ENCODE data around the gene ADAMTS16.

Gene ADAMTS16

DNA sequence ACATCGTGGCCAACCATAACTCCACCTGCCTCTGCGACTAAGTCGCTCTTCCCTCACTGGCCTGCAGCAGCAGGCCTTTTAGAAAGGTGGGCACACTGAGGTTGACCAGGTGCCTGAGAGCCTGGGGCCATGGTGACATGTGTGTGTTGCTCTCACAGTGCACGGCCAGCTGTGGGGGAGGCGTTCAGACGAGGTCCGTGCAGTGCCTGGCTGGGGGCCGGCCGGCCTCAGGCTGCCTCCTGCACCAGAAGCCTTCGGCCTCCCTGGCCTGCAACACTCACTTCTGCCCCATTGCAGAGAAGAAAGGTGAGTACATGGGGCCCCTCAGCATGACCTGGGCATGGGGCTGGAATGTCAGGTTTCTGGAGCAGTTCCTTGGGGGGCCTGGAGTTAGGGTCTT lies 177.8 kb downstream of the ADAMTS16 start:
- H3K4me1 ChIP-seq (ENCODE audit: control insufficient read depth, insufficient read depth, low read length) = peaks cover 13% of the 10 kb centered on the region
- 94 to 98% methylated on average over 10 of the region's 10 CpGs for WGBS, 2 experiments
- no peak overlapping the region for H3K4me3 ChIP-seq (ENCODE audit: insufficient read depth, low read depth, low read length)
- no peak overlapping the region for H3K27ac ChIP-seq (ENCODE audit: insufficient read depth, low read depth, low read length, poor library complexity, severe bottlenecking)
- H3K36me3 ChIP-seq (ENCODE audit: control insufficient read depth, insufficient read depth, low read length) = no peaks in the 10 kb centered on the region
- no peaks in the 10 kb centered on the region for H3K9me3 ChIP-seq (ENCODE audit: control insufficient read depth, low read length)
- no peaks in the 10 kb centered on the region for H3K27me3 ChIP-seq (ENCODE audit: control insufficient read depth, insufficient read depth, low read length, poor library complexity, severe bottlenecking)

DNA sequence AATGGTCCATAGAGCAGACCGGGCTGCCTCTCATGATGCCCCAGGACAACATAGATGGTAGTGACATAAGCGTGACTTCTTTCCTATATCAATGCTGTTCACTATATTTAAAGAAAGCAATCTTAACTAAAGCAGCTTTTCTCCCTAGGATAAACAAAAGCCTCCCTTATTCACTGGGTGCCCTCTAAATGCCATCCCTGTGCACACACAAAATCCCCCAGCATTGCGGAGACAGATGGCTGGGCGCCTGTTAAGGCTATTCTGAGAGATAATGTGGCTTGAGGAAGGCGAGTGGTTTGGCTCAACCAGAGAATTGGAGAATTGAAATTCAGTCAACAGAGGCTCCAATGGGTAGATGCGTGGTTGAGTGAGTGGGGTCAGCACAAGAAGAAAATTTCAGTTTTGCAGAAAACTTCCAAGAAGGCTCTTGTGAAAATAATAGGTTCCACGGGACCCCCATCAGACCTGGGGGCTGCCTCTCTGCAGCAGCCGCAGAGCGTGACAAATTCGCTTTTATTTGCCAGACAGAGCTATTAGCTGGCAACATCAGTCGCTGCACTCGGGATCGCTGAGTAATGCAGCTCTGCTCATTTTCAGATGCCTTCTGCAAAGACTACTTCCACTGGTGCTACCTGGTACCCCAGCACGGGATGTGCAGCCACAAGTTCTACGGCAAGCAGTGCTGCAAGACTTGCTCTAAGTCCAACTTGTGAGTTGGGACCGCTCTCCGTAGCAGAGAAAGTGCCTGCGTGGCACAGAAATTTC lies 178.5 kb downstream of the ADAMTS16 start:
- H3K4me3 ChIP-seq (ENCODE audit: insufficient read depth, low read depth, low read length) = no peak overlapping the region
- no peak overlapping the region for H3K27ac ChIP-seq (ENCODE audit: insufficient read depth, low read depth, low read length, poor library complexity, severe bottlenecking)
- no peaks in the 10 kb centered on the region for H3K36me3 ChIP-seq (ENCODE audit: control insufficient read depth, insufficient read depth, low read length)
- H3K9me3 ChIP-seq (ENCODE audit: control insufficient read depth, low read length) = no peaks in the 10 kb centered on the region
- H3K4me1 ChIP-seq (ENCODE audit: control insufficient read depth, insufficient read depth, low read length) = peaks cover 13% of the 10 kb centered on the region
- no peaks in the 10 kb centered on the region for H3K27me3 ChIP-seq (ENCODE audit: control insufficient read depth, insufficient read depth, low read length, poor library complexity, severe bottlenecking)
- WGBS, 2 experiments = 90 to 91% methylated on average over 18 of the region's 18 CpGs

DNA sequence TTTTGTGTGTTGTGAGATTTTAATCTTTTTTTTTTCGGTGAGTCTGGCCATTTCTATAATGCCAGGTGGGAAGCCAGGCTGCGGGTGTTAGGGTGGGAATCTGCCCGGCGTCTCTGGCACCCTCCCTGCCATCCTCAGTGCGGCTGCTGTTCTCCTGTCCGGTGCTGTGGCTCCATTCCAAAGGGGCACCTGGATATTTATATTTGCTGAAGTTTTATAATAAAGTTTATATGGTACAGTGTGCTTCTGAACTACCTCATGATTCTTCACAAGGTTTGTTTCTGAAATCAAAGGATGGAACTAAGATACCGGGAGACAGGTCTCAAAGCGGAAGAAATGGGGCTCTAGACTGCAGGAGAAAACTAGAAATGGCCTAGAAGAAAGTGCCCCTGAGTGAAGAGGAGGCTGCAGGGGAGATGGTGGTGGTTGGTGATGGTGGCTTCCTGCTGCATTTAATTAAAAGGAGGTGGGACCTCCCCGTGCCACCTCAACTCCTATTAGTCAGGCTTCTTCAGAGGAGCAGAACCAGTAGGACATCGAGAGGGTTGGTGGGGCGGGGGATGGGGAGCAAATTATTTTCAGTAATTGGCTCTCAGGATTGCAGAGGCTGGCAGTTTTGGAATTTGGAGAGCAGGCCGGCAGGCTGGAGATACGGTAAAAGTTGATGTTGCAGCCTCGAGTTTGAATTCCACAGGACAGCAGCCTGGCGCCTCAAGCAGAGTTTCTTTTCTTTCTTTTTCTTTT lies 180.1 kb downstream of the ADAMTS16 start:
- Histone ChIP-seq H3K27me3 (ENCODE audit: control insufficient read depth, insufficient read depth, low read length, poor library complexity, severe bottlenecking) (no peaks in the 10 kb centered on the region), H3K27ac (ENCODE audit: insufficient read depth, low read depth, low read length, poor library complexity, severe bottlenecking) (no peak overlapping the region), H3K9me3 (ENCODE audit: control insufficient read depth, low read length) (no peaks in the 10 kb centered on the region), H3K4me1 (ENCODE audit: control insufficient read depth, insufficient read depth, low read length) (peaks cover 13% of the 10 kb centered on the region), H3K36me3 (ENCODE audit: control insufficient read depth, insufficient read depth, low read length) (no peaks in the 10 kb centered on the region), H3K4me3 (ENCODE audit: insufficient read depth, low read depth, low read length) (no peak overlapping the region)
- WGBS, 2 experiments = 88% methylated on average over 15 of the region's 15 CpGs

DNA sequence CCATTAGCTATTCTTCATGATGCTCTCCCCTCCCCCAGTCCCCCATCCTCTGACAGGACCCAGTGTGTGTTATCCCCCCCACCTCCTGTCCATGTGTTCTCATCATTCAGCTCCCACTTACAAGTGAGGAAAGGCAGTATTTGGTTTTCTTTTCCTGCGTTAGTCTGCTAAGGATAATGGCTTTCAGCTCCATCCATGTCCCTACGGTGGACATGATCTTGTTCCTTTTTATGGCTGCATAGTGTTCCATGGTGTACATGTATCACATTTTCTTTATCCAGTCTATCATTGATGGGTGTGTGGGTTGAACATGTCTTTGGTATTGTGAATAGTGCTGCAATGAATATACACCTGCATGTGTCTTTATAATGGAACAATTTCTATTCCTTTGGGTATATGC lies 181.0 kb downstream of the ADAMTS16 start:
- no peaks in the 10 kb centered on the region for H3K9me3 ChIP-seq (ENCODE audit: control insufficient read depth, low read length)
- 97 to 100% methylated on average over 2 of the region's 2 CpGs for WGBS, 2 experiments
- H3K27me3 ChIP-seq (ENCODE audit: control insufficient read depth, insufficient read depth, low read length, poor library complexity, severe bottlenecking) = no peaks in the 10 kb centered on the region
- no peaks in the 10 kb centered on the region for H3K36me3 ChIP-seq (ENCODE audit: control insufficient read depth, insufficient read depth, low read length)
- no peak overlapping the region for H3K27ac ChIP-seq (ENCODE audit: insufficient read depth, low read depth, low read length, poor library complexity, severe bottlenecking)
- H3K4me1 ChIP-seq (ENCODE audit: control insufficient read depth, insufficient read depth, low read length) = peaks cover 15% of the 10 kb centered on the region
- no peak overlapping the region for H3K4me3 ChIP-seq (ENCODE audit: insufficient read depth, low read depth, low read length)

DNA sequence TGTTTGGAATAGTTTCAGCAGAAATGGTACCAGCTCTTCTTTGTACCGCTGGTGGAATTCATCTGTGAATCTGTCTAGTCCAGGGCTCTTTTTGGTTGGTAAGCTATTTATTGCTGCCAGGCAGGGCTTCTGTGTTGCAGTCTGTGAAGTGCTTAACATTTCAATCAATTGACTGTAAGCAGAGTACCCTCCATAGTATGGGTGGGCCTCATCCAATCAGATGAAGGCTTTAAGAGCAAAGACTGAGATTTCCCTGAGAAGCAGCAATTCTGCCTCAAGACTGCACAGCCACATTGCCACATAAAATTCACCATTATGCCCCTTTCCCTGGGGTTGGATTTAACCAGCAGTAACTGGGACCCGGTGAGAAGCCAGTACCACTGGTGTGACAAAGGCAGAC lies 183.4 kb downstream of the ADAMTS16 start:
- Histone ChIP-seq H3K36me3 (ENCODE audit: control insufficient read depth, insufficient read depth, low read length) (no peaks in the 10 kb centered on the region), H3K9me3 (ENCODE audit: control insufficient read depth, low read length) (no peaks in the 10 kb centered on the region), H3K27ac (ENCODE audit: insufficient read depth, low read depth, low read length, poor library complexity, severe bottlenecking) (no peak overlapping the region), H3K27me3 (ENCODE audit: control insufficient read depth, insufficient read depth, low read length, poor library complexity, severe bottlenecking) (no peaks in the 10 kb centered on the region), H3K4me1 (ENCODE audit: control insufficient read depth, insufficient read depth, low read length) (peaks cover 25% of the 10 kb centered on the region), H3K4me3 (ENCODE audit: insufficient read depth, low read depth, low read length) (no peak overlapping the region)
- WGBS, 2 experiments = 94% methylated on average over 2 of the region's 2 CpGs

DNA sequence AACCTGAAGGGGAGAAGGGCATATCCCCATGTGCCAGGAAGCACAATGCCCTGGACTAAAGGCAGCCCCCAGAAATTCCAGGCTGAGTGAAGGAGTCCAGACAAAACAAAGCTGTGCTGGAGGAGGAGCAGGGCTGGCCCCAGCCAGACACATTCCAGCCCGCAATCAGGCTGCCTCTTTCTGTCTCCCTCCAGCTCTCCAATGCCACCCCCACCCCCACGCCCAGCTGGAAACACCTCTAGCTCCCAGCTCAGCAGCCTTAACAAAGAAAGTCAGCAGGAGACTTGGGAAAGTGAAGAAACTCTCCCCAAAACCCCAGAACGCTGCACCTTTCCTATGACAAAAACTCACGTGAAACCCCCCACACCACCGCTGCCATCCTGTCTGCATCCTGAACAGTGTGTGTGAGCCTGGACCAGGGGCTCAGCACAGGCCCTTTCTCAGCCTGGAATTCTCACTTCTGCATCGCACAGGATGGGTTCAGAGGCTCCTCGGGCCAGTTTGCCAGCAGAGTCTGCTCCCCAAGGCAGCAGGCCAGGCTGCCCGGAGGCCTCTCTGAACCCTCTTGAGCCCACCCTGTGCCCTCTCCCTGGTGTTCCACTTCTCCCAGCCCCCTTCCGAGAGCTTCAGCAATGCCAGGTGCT lies 186.1 kb downstream of the ADAMTS16 start:
- Histone ChIP-seq H3K27ac (ENCODE audit: insufficient read depth, low read depth, low read length, poor library complexity, severe bottlenecking) (no peak overlapping the region), H3K4me3 (ENCODE audit: insufficient read depth, low read depth, low read length) (no peak overlapping the region), H3K36me3 (ENCODE audit: control insufficient read depth, insufficient read depth, low read length) (no peaks in the 10 kb centered on the region), H3K9me3 (ENCODE audit: control insufficient read depth, low read length) (no peaks in the 10 kb centered on the region), H3K27me3 (ENCODE audit: control insufficient read depth, insufficient read depth, low read length, poor library complexity, severe bottlenecking) (no peaks in the 10 kb centered on the region), H3K4me1 (ENCODE audit: control insufficient read depth, insufficient read depth, low read length) (peaks cover 19% of the 10 kb centered on the region)
- 39 to 42% methylated on average over 9 of the region's 9 CpGs for WGBS, 2 experiments

DNA sequence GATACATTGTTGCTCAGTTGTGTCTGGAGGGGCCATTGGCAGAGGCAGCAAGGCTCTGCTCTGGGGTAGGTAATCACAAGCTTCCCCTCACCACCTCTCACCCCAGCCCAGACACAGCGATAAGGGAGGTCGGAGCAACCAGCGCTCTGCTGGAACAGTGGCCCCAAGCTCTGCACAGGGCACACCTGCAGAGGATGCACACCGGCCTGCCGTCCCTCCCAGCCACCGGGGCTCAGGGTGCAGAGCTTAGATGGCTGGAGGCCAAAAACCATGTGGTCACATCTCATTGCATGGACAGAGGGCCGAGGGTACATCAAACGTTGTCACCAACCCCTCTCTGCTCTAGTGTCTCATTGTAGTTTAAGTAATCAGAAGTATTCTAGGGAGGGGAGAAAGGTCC lies 187.0 kb downstream of the ADAMTS16 start:
- no peak overlapping the region for H3K27ac ChIP-seq (ENCODE audit: insufficient read depth, low read depth, low read length, poor library complexity, severe bottlenecking)
- H3K27me3 ChIP-seq (ENCODE audit: control insufficient read depth, insufficient read depth, low read length, poor library complexity, severe bottlenecking) = no peaks in the 10 kb centered on the region
- WGBS, 2 experiments = 95% methylated on average over 8 of the region's 8 CpGs

DNA sequence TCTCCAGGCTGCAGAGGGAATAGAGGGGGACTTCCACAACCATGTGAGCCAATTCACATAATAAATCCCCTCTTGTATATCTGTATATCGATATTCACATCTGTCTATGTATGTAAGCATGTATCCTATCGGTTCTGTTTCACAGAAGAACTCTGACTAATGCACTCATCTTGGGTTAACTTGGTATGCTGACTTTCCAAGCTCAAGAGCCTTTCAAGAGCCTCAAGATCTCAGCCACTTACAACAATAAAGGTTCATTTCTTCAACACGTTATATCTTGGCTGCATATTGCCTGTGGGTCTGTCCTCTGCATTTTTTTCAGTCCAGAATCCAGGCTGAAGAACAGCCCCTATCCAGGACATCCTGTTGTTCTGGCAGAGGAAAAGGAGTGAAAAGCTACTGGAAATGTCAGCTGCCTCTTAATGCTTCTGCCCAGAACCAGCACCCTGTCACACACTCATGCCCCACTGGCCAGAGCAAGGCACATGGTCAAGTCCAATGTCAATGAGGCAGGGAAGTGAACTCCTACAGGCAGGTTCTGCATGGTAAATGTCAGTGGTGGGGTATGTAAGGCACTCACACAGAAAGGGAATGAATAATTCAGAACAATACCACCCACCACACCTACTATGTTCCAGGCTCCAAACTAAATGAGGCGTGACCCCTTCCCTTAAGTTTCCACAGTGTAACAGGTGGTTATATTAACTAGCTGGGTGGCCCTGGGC lies 190.8 kb downstream of the ADAMTS16 start:
- Histone ChIP-seq H3K36me3 (ENCODE audit: control insufficient read depth, insufficient read depth, low read length) (no peaks in the 10 kb centered on the region), H3K9me3 (ENCODE audit: control insufficient read depth, low read length) (no peaks in the 10 kb centered on the region), H3K27me3 (ENCODE audit: control insufficient read depth, insufficient read depth, low read length, poor library complexity, severe bottlenecking) (no peaks in the 10 kb centered on the region), H3K4me1 (ENCODE audit: control insufficient read depth, insufficient read depth, low read length) (peaks cover 33% of the 10 kb centered on the region), H3K4me3 (ENCODE audit: insufficient read depth, low read depth, low read length) (no peak overlapping the region), H3K27ac (ENCODE audit: insufficient read depth, low read depth, low read length, poor library complexity, severe bottlenecking) (no peak overlapping the region)
- 94 to 96% methylated on average over 4 of the region's 4 CpGs for WGBS, 2 experiments

More for the DNA sequence above, 187.0 kb downstream of the ADAMTS16 start:
- Histone ChIP-seq H3K4me3 (ENCODE audit: insufficient read depth, low read depth, low read length) (no peak overlapping the region), H3K4me1 (ENCODE audit: control insufficient read depth, insufficient read depth, low read length) (peaks cover 27% of the 10 kb centered on the region), H3K9me3 (ENCODE audit: control insufficient read depth, low read length) (no peaks in the 10 kb centered on the region), H3K36me3 (ENCODE audit: control insufficient read depth, insufficient read depth, low read length) (no peaks in the 10 kb centered on the region)

DNA sequence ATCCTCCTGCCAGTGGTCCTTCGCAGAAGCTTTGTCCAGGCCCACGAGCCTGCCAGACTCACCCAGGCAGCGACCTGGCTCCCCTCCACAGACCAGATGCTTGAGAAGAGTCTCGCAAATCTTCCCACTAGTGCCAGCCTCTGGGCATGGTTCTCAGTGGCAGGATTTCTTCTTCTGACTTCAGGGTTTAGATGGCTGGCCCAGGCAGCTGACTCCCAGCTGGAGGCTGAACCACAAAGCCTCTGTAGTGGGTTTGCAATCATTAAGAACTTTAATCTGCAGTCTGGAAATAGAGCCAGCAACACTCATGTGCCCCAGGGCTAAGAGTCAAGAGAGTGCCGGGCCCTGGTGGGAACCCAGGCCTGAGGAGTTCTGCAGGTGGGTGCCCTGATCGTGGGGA lies 191.7 kb downstream of the ADAMTS16 start:
- no peak overlapping the region for H3K4me3 ChIP-seq (ENCODE audit: insufficient read depth, low read depth, low read length)

DNA sequence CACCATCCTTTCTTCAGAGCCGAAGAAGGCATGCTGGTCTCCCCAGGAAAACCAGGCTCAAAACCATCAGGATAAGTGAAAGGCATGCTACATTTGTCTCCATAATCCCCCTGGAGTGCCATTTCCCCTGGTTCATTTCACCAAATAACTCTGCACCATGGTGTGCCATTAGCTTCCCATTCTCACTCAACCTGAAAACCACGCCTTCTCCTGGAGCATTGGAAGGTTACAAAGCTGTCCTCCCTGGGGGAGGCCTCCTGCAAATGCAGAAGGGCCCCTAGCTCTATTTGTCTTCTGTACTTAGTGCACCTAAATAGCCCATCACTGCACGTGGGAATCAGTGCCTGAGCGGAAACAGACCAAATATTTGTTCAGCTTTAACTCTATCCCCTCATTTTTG lies 192.2 kb downstream of the ADAMTS16 start:
- no peak overlapping the region for H3K27ac ChIP-seq (ENCODE audit: insufficient read depth, low read depth, low read length, poor library complexity, severe bottlenecking)
- H3K4me1 ChIP-seq (ENCODE audit: control insufficient read depth, insufficient read depth, low read length) = peaks cover 21% of the 10 kb centered on the region
- no peaks in the 10 kb centered on the region for H3K9me3 ChIP-seq (ENCODE audit: control insufficient read depth, low read length)
- H3K27me3 ChIP-seq (ENCODE audit: control insufficient read depth, insufficient read depth, low read length, poor library complexity, severe bottlenecking) = no peaks in the 10 kb centered on the region
- no peak overlapping the region for H3K4me3 ChIP-seq (ENCODE audit: insufficient read depth, low read depth, low read length)
- no peaks in the 10 kb centered on the region for H3K36me3 ChIP-seq (ENCODE audit: control insufficient read depth, insufficient read depth, low read length)
- 57 to 62% methylated on average over 4 of the region's 4 CpGs for WGBS, 2 experiments

More for the DNA sequence above, 191.7 kb downstream of the ADAMTS16 start:
- Histone ChIP-seq H3K27me3 (ENCODE audit: control insufficient read depth, insufficient read depth, low read length, poor library complexity, severe bottlenecking) (no peaks in the 10 kb centered on the region), H3K4me1 (ENCODE audit: control insufficient read depth, insufficient read depth, low read length) (peaks cover 24% of the 10 kb centered on the region), H3K27ac (ENCODE audit: insufficient read depth, low read depth, low read length, poor library complexity, severe bottlenecking) (no peak overlapping the region), H3K9me3 (ENCODE audit: control insufficient read depth, low read length) (no peaks in the 10 kb centered on the region), H3K36me3 (ENCODE audit: control insufficient read depth, insufficient read depth, low read length) (no peaks in the 10 kb centered on the region)
- 81% methylated on average over 6 of the region's 6 CpGs for WGBS, 2 experiments

Data from ectodermal cell (in vitro differentiated cells).